SK-N-MC (cell line): Measurements from ENCODE around the gene TECPR2.

ENCODE experiments used
- DNase-seq: peaks from one replicate; pipeline ENCODE4 v3.0.0-alpha.2; 2011; ENCODE audit warnings: low read depth, low spot score
- H3K27ac ChIP-seq: fragments of 200-600 bp; sonication (generic); 2 replicates; pipeline ENCODE4 v1.5.1; 2016; ENCODE audit warnings: mixed run types
- H3K36me3 ChIP-seq: fragments of 200-600 bp; sonication (generic); 2 replicates; pipeline ENCODE4 v1.6.1; 2017; ENCODE audit warnings: antibody characterized with exemption, low read length, mixed read lengths; ENCODE audit not compliant: insufficient read depth
- H3K4me3 ChIP-seq: fragments of 200-600 bp; sonication (generic); 2 replicates; pipeline ENCODE4 v1.5.1; 2016
- H3K9ac ChIP-seq: fragments of 200-600 bp; sonication (generic); 2 replicates; pipeline ENCODE4 v1.8.0; 2017; ENCODE audit warnings: mixed run types, mixed read lengths; ENCODE audit not compliant: insufficient read length
- H3K9me3 ChIP-seq: fragments of 200-600 bp; sonication (generic); 2 replicates; pipeline ENCODE4 v1.6.1; 2017; ENCODE audit warnings: low read depth, mild to moderate bottlenecking, antibody characterized with exemption, low read length, moderate library complexity, mixed read lengths
- EZH2 ChIP-seq: fragments of 200-600 bp; sonication (generic); IDR thresholded peaks from one replicate; pipeline ENCODE4 v1.6.1; 2017; ENCODE audit warnings: antibody characterized with exemption
- FOXP2 ChIP-seq: optimal IDR thresholded peaks from 2 replicates; pipeline ENCODE3; 2011; ENCODE audit warnings: mild to moderate bottlenecking, moderate library complexity; ENCODE audit not compliant: insufficient read depth; ENCODE audit errors: extremely low read length, control extremely low read depth
- POLR2AphosphoS5 ChIP-seq: IDR thresholded peaks from 2 replicates; pipeline ENCODE4 v1.6.1; 2012; ENCODE audit warnings: mild to moderate bottlenecking, low read depth, low read length, borderline replicate concordance

The TECPR2 gene

GRCh38 chr14:102330806-102331205 lies 31.9 kb upstream of the TECPR2 start:
- no peak for TF ChIP-seq EZH2
- TF ChIP-seq FOXP2 = no peak
- no peak for TF ChIP-seq POLR2AphosphoS5
- Histone ChIP-seq H3K27ac (no peak overlapping the region), H3K4me3 (no peak overlapping the region), H3K9ac (no peak overlapping the region), H3K9me3 (no peaks in the 10 kb centered on the region), H3K36me3 (no peaks in the 10 kb centered on the region; the same call in 1 of the 2 replicates)
- no peak for DNase-seq

GRCh38 chr14:102333390-102333789 lies 29.4 kb upstream of the TECPR2 start:
- Histone ChIP-seq H3K27ac (no peak overlapping the region), H3K36me3 (no peaks in the 10 kb centered on the region; the same call in 1 of the 2 replicates), H3K4me3 (no peak overlapping the region), H3K9ac (no peak overlapping the region), H3K9me3 (no peaks in the 10 kb centered on the region)
- TF ChIP-seq POLR2AphosphoS5 (no peak), EZH2 (no peak), FOXP2 (no peak)
- no peak for DNase-seq

GRCh38 chr14:102333795-102334705 lies 28.7 kb upstream of the TECPR2 start:
- H3K4me3 ChIP-seq = no peak overlapping the region
- no peaks in the 10 kb centered on the region; the same call in 1 of the 2 replicates for H3K36me3 ChIP-seq
- TF ChIP-seq EZH2 (no peak), POLR2AphosphoS5 (no peak), FOXP2 (no peak)
- no peak overlapping the region for H3K9ac ChIP-seq
- H3K9me3 ChIP-seq = no peaks in the 10 kb centered on the region
- H3K27ac ChIP-seq = no peak overlapping the region
- no peak for DNase-seq

GRCh38 chr14:102335163-102335562 lies 27.6 kb upstream of the TECPR2 start:
- H3K9ac ChIP-seq = no peak overlapping the region
- no peak for DNase-seq
- TF ChIP-seq POLR2AphosphoS5 (no peak), EZH2 (no peak), FOXP2 (no peak)
- H3K36me3 ChIP-seq = no peaks in the 10 kb centered on the region; the same call in 1 of the 2 replicates
- no peak overlapping the region for H3K4me3 ChIP-seq
- H3K9me3 ChIP-seq = no peaks in the 10 kb centered on the region
- H3K27ac ChIP-seq = no peak overlapping the region

GRCh38 chr14:102338724-102339123 lies 24.0 kb upstream of the TECPR2 start:
- H3K36me3 ChIP-seq = peaks cover 3% of the 10 kb centered on the region; the same call in 1 of the 2 replicates
- no peak for DNase-seq
- H3K4me3 ChIP-seq = no peak overlapping the region
- H3K27ac ChIP-seq = no peak overlapping the region
- H3K9ac ChIP-seq = no peak overlapping the region
- no peak for TF ChIP-seq POLR2AphosphoS5
- no peak for TF ChIP-seq EZH2
- no peak for TF ChIP-seq FOXP2
- H3K9me3 ChIP-seq = no peaks in the 10 kb centered on the region

- H3K4me3 ChIP-seq = no peak overlapping the region
- H3K9ac ChIP-seq = no peak overlapping the region
- no peak for TF ChIP-seq FOXP2
- no peak for TF ChIP-seq POLR2AphosphoS5
- no peak for TF ChIP-seq EZH2
- no peaks in the 10 kb centered on the region for H3K9me3 ChIP-seq
- DNase-seq = no peak
- H3K27ac ChIP-seq = no peak overlapping the region
- H3K36me3 ChIP-seq = peaks cover 16% of the 10 kb centered on the region; the same call in 1 of the 2 replicates
Measured at GRCh38 chr14:102341566-102341965, 21.2 kb upstream of the TECPR2 start.

GRCh38 chr14:102342238-102342637 lies 20.5 kb upstream of the TECPR2 start:
- TF ChIP-seq FOXP2 = no peak
- TF ChIP-seq POLR2AphosphoS5 = no peak
- no peak for TF ChIP-seq EZH2
- Histone ChIP-seq H3K27ac (no peak overlapping the region), H3K36me3 (peaks cover 16% of the 10 kb centered on the region; the same call in 1 of the 2 replicates), H3K9me3 (no peaks in the 10 kb centered on the region), H3K9ac (no peak overlapping the region), H3K4me3 (no peak overlapping the region)
- no peak for DNase-seq

GRCh38 chr14:102344084-102344483 lies 18.7 kb upstream of the TECPR2 start:
- Histone ChIP-seq H3K4me3 (no peak overlapping the region), H3K27ac (no peak overlapping the region), H3K9me3 (no peaks in the 10 kb centered on the region), H3K9ac (no peak overlapping the region), H3K36me3 (peaks cover 28% of the 10 kb centered on the region; the same call in 1 of the 2 replicates)
- no peak for DNase-seq
- TF ChIP-seq POLR2AphosphoS5 (no peak), FOXP2 (no peak), EZH2 (no peak)
